Activated CD8-positive, alpha-beta memory T cell treated with anti-CD3 and anti-CD28 coated beads, Interleukin-2, amount 50 U/mL, for 24 hours (primary cell): ENCODE data around the gene SSBP2.

Source experiments
- DNase-seq: peaks from one replicate; pipeline ENCODE4 v3.0.0-alpha.2; 2020; ENCODE audit errors: extremely low read depth

Gene SSBP2

GRCh38 chr5:81767097-81767496 is 16.2 kb upstream of the SSBP2 start:
- DNase-seq: no peak

GRCh38 chr5:81766611-81767010 is 15.7 kb upstream of the SSBP2 start:
- DNase-seq: no peak

GRCh38 chr5:81763294-81763928 is 12.5 kb upstream of the SSBP2 start:
- DNase-seq: no peak

- no peak for DNase-seq
Observed at GRCh38 chr5:81762853-81763252, 12.0 kb upstream of the SSBP2 start.

- DNase-seq: no peak
Observed at GRCh38 chr5:81762401-81762800, 11.5 kb upstream of the SSBP2 start.

- DNase-seq: no peak
Observed at GRCh38 chr5:81761970-81762369, 11.1 kb upstream of the SSBP2 start.

- no peak for DNase-seq
Observed at GRCh38 chr5:81761270-81761669, 10.4 kb upstream of the SSBP2 start.

- no peak for DNase-seq
Observed at GRCh38 chr5:81760521-81760920, 9.6 kb upstream of the SSBP2 start.

- DNase-seq: no peak
Observed at GRCh38 chr5:81759632-81760005, 8.7 kb upstream of the SSBP2 start.

- no peak for DNase-seq
Observed at GRCh38 chr5:81757404-81757803, 6.5 kb upstream of the SSBP2 start.

GRCh38 chr5:81756016-81756415 is 5.1 kb upstream of the SSBP2 start:
- no peak for DNase-seq

- no peak for DNase-seq
Observed at GRCh38 chr5:81755320-81755719, 4.4 kb upstream of the SSBP2 start.

- no peak for DNase-seq
Observed at GRCh38 chr5:81754621-81755020, 3.7 kb upstream of the SSBP2 start.

- no peak for DNase-seq
Observed at GRCh38 chr5:81753429-81753828, 2.5 kb upstream of the SSBP2 start.

GRCh38 chr5:81752644-81752963 is 1.7 kb upstream of the SSBP2 start:
- no peak for DNase-seq

GRCh38 chr5:81751836-81752643 is 1.1 kb upstream of the SSBP2 start:
- no peak for DNase-seq

GRCh38 chr5:81750308-81751008 is 439 bp downstream of the SSBP2 start:
- no peak for DNase-seq

- DNase-seq: no peak
Observed at GRCh38 chr5:81749561-81750307, 1.2 kb downstream of the SSBP2 start.

GRCh38 chr5:81749192-81749560 is 1.7 kb downstream of the SSBP2 start:
- DNase-seq: no peak

GRCh38 chr5:81748556-81748955 is 2.3 kb downstream of the SSBP2 start:
- DNase-seq: no peak

GRCh38 chr5:81747030-81747429 is 3.9 kb downstream of the SSBP2 start:
- DNase-seq: no peak

- no peak for DNase-seq
Observed at GRCh38 chr5:81740758-81741157, 10.1 kb downstream of the SSBP2 start.
